Adrenal gland (tissue), 5 donors: ENCODE results near the gene F7.
"Not testable (repeated sequence)": the region's sequence is repeated elsewhere in the genome, so short reads cannot be mapped to it uniquely, and the experiment has no call there.

ENCODE experiments used
- POLR2A ChIP-seq, 2 donors: fragments of 450-650 bp; IDR thresholded peaks; one replicate each; pipeline ENCODE4 v1.6.1; 2017; ENCODE audit warnings: antibody characterized with exemption in 2 of 2, mild to moderate bottlenecking in 2 of 2, moderate library complexity in 1 of 2
- TF ChIP-seq, protein P1 (sequence below), 6 experiments: fragments of 450-650 bp in 4 of 6; fragments of 200-600 bp in 2 of 6; sonication (generic) in 1 of 6; IDR thresholded peaks; 1 replicate in 5 of 6; 2 replicates in 1 of 6; pipeline versions ENCODE4 v1.5.1 to v1.8.0; 2016 to 2021; ENCODE audit warnings: antibody characterized with exemption in 6 of 6, mild to moderate bottlenecking in 2 of 6, moderate library complexity in 1 of 6
- donor health status: DM: no; HTN: no; CAD: no.

DNA sequence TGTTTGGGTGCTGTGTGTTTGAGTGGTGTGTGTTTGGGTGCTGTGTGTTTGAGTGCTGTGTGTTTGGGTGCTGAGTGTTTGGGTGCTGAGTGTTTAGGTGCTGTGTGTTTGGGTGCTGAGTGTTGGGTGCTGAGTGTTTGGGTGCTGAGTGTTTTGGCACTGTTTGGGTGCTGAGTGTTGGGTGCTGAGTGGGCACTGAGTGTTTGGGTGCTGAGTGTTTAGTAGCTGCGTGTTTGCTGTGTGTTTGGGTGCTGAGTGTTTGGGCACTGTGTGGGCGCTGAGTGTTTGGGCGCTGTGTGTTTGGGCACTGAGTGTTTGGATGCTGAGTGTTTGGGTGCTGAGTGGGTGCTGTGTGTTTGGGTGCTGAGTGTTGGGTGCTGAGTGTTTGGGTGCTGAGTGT lies 48.0 kb upstream of the F7 start:
- TF ChIP-seq, protein P1, sequence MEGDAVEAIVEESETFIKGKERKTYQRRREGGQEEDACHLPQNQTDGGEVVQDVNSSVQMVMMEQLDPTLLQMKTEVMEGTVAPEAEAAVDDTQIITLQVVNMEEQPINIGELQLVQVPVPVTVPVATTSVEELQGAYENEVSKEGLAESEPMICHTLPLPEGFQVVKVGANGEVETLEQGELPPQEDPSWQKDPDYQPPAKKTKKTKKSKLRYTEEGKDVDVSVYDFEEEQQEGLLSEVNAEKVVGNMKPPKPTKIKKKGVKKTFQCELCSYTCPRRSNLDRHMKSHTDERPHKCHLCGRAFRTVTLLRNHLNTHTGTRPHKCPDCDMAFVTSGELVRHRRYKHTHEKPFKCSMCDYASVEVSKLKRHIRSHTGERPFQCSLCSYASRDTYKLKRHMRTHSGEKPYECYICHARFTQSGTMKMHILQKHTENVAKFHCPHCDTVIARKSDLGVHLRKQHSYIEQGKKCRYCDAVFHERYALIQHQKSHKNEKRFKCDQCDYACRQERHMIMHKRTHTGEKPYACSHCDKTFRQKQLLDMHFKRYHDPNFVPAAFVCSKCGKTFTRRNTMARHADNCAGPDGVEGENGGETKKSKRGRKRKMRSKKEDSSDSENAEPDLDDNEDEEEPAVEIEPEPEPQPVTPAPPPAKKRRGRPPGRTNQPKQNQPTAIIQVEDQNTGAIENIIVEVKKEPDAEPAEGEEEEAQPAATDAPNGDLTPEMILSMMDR (IDR thresholded peaks at IDR 0.05): not testable (repeated sequence)
- TF ChIP-seq POLR2A (IDR thresholded peaks at IDR 0.05): not testable (repeated sequence)
